GM12873 (cell line): Measurements from ENCODE around the gene PHC3.

Source experiments
- TF ChIP-seq, protein P1 (sequence below): IDR thresholded peaks from 2 replicates; pipeline ENCODE4 v1.5.1; 2012; ENCODE audit warnings: low read depth, mild to moderate bottlenecking, moderate library complexity, low read length, control low read depth; ENCODE audit not compliant: insufficient read depth; ENCODE audit errors: missing control alignments

PHC3 gene

DNA sequence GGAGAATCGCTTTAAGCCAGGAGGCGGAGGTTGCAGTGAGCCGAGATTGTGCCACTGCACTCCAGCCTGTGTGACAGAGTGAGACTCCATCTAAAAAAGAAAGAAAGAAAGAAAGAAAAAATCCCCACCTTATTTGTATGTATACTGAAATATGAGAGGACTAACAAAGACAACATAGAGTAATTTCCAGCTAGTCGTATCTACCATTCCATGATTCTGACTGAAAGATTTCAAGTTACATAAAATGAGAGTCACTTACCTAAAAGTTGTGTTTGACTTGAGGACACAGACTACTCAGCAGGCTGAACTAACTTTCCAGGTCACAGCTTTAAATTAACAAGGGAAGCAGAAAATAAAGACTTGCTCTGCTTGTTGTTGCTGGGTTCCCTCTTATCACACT is 21.9 kb upstream of the PHC3 start:
- TF ChIP-seq, protein P1, sequence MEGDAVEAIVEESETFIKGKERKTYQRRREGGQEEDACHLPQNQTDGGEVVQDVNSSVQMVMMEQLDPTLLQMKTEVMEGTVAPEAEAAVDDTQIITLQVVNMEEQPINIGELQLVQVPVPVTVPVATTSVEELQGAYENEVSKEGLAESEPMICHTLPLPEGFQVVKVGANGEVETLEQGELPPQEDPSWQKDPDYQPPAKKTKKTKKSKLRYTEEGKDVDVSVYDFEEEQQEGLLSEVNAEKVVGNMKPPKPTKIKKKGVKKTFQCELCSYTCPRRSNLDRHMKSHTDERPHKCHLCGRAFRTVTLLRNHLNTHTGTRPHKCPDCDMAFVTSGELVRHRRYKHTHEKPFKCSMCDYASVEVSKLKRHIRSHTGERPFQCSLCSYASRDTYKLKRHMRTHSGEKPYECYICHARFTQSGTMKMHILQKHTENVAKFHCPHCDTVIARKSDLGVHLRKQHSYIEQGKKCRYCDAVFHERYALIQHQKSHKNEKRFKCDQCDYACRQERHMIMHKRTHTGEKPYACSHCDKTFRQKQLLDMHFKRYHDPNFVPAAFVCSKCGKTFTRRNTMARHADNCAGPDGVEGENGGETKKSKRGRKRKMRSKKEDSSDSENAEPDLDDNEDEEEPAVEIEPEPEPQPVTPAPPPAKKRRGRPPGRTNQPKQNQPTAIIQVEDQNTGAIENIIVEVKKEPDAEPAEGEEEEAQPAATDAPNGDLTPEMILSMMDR = no peak

DNA sequence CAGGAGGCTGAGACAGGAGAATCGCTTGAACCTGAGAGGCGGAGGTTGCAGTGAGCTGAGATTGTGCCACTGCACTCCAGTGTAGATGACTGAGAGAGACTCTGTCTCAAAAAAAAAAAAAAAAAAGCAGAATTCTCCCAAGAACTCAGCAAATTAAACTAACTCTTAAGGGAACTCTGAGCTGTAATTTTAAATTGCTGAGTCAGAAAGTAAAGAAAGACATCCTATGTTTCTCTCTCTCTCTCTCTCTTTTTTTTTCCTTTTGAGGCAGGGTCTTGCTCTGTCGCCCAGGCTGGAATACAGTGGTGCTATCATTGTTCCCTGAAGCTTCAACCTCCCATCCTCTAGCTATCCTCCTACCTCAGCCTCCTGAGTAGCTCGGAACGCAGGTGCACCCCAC is 20.0 kb upstream of the PHC3 start:
- TF ChIP-seq, protein P1 = no peak

DNA sequence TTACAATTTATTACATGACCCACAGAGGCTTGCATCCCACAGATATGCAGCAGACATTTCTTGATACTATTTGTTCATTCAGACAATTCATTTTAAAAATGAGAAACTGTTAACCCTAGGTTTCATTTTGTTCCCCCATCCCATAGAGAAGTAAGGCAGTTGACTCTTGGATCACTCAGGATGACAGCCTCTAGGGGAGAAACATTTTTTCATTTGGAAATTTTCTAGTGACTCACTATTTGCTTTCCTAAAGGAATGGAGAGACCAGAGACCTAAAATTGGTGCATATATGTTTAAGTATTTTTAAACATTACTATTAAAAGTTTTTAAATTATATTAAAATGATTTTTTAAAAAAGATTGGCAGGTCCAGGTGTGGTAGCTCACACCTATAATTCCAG is 19.5 kb upstream of the PHC3 start:
- TF ChIP-seq, protein P1 = no peak

DNA sequence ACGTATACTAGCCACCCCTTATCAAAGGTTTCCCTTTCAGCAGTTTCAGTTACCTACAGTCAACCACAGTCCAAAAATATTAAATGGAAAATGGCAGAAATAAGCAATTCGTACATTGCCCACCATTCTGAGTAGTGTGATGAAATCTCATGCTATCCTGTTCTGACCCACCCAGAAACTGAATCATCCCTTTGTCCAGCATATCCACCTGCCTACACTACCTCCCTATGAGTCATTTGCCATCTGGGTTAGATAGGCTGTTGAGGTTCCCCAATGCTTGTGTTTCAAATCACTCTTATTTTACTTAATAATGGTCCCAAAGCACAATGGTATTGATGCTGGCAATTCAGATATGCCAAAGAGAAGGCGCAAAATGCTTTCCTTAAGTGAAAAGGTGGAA is 15.3 kb upstream of the PHC3 start:
- TF ChIP-seq, protein P1 = no peak

DNA sequence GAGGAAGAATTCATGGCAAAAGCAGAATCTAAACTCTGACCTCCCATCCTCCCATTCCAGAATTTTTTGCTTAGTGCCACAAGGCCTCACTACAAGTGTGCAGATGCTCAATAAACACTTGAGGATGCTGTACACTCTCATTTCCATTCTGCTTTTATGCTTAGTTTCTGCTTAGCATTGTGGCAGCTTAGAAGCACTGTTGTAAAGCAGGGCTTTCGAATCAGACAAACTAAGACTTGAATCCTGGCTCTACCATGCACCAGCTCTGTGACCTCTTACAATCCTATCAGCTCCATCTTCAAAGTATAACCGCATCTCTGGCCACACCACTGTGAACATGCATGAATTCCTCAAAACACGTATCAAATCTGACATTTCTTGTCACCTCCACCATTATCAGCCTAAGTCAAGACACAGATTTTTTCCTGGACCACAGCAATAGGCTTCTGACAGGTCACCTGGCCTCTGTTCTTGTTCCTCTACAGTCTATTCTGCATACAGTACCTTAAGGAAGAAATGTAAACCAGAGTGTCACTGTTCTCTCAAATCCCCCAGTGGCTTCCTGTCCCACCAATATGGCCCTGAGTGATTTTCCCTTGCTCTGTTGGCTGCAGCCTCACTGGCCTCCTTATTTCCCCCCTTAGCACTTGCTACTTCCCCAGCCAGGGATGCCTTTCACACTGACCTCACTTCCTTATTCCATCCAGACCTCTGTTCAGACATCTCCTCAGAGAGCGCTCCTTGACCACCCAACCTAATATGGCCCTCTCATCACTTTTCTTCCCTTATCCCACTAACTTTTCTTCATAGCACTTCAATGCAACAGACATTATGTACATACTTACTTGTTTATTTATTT is 8.1 kb upstream of the PHC3 start:
- TF ChIP-seq, protein P1 = no peak

DNA sequence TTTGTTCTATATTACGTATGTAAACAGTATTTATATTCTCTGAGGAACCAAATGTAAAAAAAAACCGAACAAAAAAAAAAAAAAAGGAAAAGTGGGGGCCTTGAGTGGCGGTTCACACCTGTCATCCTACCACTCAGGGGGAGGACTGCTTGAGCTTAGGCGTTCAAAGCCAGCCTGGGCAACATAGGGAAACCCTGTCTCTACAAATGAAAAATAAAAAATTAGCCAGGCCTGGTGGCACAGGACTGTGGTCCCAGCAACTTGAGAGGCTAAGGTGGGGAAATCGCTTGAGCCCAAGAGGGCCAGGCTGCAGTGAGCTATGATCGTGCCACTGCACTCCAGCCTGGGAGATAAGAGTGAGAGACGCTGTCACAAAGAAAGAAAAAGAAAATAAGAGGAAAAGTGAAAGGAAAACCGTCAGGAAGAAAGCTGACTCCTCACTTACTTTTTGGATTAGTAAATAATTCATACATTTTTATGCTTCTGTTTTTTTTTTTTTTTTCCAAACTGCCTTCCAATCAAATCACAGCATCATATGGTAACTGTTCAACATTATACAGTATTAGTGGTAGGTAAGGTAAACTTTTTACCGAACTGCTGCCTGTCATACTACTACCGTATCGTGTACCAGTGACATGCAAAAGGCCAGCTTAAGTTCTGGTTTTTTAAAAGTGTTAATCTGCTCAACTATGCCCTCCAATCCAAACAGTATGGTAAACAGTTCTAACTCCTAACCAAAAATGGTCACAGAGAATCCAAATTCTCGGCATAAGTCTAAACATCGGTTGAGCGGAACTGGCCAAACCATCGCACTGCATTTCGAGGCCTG is 1.2 kb downstream of the PHC3 start:
- TF ChIP-seq, protein P1 = no peak

DNA sequence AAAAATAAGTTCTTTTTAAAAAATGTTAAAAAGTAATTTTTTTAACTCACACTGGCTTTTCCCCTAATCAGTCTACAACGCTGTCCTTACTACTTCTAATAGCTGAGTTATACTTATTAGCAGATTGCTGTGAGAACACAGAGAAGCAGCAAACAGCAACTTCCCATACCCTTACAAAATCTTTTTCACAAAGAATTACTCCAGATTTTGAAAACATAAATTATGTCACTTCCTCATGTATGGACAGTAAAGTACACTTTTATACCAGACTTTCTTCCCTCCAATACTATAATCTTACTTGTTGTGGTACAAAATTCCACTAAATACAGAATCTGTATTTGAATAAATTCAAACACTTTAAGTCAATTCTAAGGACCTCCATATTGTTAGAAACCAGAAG is 2.1 kb downstream of the PHC3 start:
- TF ChIP-seq, protein P1 = no peak
